Ishikawa (cell line): ENCODE measurements around the gene GNB3.

Source experiments
- CEBPB ChIP-seq: IDR thresholded peaks from 2 replicates; pipeline ENCODE4 v1.6.1; 2012
- CREB1 ChIP-seq: IDR thresholded peaks from 2 replicates; pipeline ENCODE4 v1.6.1; 2012; ENCODE audit warnings: low read depth
- EGR1 ChIP-seq: IDR thresholded peaks from 2 replicates; pipeline ENCODE4 v1.6.1; 2012
- EP300 ChIP-seq: IDR thresholded peaks from 2 replicates; pipeline ENCODE4 v1.6.1; 2012; ENCODE audit warnings: borderline replicate concordance
- FOXM1 ChIP-seq: IDR thresholded peaks from 2 replicates; pipeline ENCODE4 v1.6.1; 2012; ENCODE audit warnings: low read depth, borderline replicate concordance
- NFIC ChIP-seq: IDR thresholded peaks from 2 replicates; pipeline ENCODE4 v1.6.1; 2012
- RAD21 ChIP-seq: IDR thresholded peaks from 2 replicates; pipeline ENCODE4 v1.6.1; 2012; ENCODE audit warnings: low read depth
- TAF1 ChIP-seq: IDR thresholded peaks from 2 replicates; pipeline ENCODE4 v1.6.1; 2012; ENCODE audit warnings: low read depth, mild to moderate bottlenecking
- TCF12 ChIP-seq: IDR thresholded peaks from 2 replicates; pipeline ENCODE4 v1.6.1; 2012; ENCODE audit warnings: low read depth
- TEAD4 ChIP-seq: IDR thresholded peaks from 2 replicates; pipeline ENCODE4 v1.6.1; 2012
- YY1 ChIP-seq: IDR thresholded peaks from 2 replicates; pipeline ENCODE4 v1.6.1; 2012; ENCODE audit warnings: low read depth
- ZBTB7A ChIP-seq: IDR thresholded peaks from 2 replicates; pipeline ENCODE4 v1.6.1; 2012; ENCODE audit warnings: low read depth
- TF ChIP-seq, protein P1 (sequence below): IDR thresholded peaks from 2 replicates; pipeline ENCODE4 v1.6.1; 2012
- TF ChIP-seq, protein P2 (sequence below): IDR thresholded peaks from 2 replicates; pipeline ENCODE4 v1.6.1; 2012
- TF ChIP-seq, protein P3 (sequence below): IDR thresholded peaks from 2 replicates; pipeline ENCODE4 v1.6.1; 2012; ENCODE audit warnings: low read depth, mild to moderate bottlenecking

GNB3 gene

GRCh38 chr12:6854036-6854435 lies 13.3 kb downstream of the GNB3 start:
- TF ChIP-seq FOXM1 (no peak), TEAD4 (no peak), RAD21 (no peak), EGR1 (no peak), CREB1 (no peak), TCF12 (no peak), EP300 (no peak), YY1 (no peak), ZBTB7A (no peak), NFIC (no peak), CEBPB (no peak), TAF1 (no peak)
- TF ChIP-seq, protein P1, sequence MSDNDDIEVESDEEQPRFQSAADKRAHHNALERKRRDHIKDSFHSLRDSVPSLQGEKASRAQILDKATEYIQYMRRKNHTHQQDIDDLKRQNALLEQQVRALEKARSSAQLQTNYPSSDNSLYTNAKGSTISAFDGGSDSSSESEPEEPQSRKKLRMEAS, result no peak
- TF ChIP-seq, protein P2, sequence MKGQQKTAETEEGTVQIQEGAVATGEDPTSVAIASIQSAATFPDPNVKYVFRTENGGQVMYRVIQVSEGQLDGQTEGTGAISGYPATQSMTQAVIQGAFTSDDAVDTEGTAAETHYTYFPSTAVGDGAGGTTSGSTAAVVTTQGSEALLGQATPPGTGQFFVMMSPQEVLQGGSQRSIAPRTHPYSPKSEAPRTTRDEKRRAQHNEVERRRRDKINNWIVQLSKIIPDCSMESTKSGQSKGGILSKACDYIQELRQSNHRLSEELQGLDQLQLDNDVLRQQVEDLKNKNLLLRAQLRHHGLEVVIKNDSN, result no peak
- TF ChIP-seq, protein P3, sequence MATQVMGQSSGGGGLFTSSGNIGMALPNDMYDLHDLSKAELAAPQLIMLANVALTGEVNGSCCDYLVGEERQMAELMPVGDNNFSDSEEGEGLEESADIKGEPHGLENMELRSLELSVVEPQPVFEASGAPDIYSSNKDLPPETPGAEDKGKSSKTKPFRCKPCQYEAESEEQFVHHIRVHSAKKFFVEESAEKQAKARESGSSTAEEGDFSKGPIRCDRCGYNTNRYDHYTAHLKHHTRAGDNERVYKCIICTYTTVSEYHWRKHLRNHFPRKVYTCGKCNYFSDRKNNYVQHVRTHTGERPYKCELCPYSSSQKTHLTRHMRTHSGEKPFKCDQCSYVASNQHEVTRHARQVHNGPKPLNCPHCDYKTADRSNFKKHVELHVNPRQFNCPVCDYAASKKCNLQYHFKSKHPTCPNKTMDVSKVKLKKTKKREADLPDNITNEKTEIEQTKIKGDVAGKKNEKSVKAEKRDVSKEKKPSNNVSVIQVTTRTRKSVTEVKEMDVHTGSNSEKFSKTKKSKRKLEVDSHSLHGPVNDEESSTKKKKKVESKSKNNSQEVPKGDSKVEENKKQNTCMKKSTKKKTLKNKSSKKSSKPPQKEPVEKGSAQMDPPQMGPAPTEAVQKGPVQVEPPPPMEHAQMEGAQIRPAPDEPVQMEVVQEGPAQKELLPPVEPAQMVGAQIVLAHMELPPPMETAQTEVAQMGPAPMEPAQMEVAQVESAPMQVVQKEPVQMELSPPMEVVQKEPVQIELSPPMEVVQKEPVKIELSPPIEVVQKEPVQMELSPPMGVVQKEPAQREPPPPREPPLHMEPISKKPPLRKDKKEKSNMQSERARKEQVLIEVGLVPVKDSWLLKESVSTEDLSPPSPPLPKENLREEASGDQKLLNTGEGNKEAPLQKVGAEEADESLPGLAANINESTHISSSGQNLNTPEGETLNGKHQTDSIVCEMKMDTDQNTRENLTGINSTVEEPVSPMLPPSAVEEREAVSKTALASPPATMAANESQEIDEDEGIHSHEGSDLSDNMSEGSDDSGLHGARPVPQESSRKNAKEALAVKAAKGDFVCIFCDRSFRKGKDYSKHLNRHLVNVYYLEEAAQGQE, result no peak

DNA sequence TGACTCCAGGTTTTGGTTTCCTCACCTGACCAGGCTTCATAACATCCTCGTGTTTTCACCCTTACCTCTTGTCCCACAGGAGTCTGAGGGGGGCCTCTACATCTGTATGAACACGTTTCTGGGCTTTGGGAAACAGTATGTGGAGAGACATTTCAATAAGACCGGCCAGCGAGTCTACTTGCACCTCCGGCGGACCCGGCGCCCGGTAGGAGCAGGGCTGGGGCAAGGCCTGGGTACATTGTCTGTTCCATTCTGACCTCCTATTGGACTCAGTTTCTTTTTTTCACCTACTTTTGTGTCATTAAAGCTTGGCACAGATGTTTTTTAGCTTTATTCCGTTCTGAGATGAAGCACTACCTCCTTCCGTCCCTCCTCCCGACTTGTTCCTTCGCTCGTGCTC lies 14.6 kb downstream of the GNB3 start:
- TF ChIP-seq, protein P1, result no peak
- TF ChIP-seq, protein P2, result no peak

- TF ChIP-seq CREB1 (no peak), NFIC (no peak), YY1 (no peak), TCF12 (no peak), RAD21 (no peak), TAF1 (no peak), EGR1 (no peak), EP300 (no peak), ZBTB7A (no peak), TEAD4 (no peak), FOXM1 (no peak), CEBPB (no peak)
- TF ChIP-seq, protein P2, result no peak
- TF ChIP-seq, protein P3, result no peak
- TF ChIP-seq, protein P1, result no peak
Measured at GRCh38 chr12:6858799-6859198, 18.1 kb downstream of the GNB3 start.

DNA sequence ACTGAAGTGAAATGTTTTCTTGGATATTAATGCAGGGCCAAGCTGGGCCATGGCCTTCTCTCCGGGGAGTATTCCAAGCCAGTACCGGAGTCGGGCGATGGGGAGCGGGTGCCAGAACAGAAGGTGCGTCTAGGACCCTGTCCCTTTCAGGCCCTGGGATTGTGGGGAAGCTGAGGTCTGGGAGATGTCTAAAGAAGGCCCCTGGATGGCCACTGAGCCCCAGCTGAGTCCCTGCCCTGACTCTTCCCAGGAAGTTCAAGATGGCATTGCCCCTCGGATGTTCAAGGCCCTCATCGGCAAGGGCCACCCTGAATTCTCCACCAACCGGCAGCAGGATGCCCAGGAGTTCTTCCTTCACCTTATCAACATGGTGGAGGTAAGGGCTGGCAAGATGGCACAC lies 19.4 kb downstream of the GNB3 start:
- TF ChIP-seq RAD21, result no peak
- no peak for TF ChIP-seq NFIC
- no peak for TF ChIP-seq ZBTB7A
- no peak for TF ChIP-seq TCF12
- no peak for TF ChIP-seq CEBPB
- TF ChIP-seq CREB1, result no peak
- TF ChIP-seq, protein P2, result no peak
- TF ChIP-seq, protein P1, result no peak
- TF ChIP-seq TAF1, result no peak
- TF ChIP-seq EGR1, result no peak
- TF ChIP-seq, protein P3, result no peak
- no peak for TF ChIP-seq TEAD4
- no peak for TF ChIP-seq FOXM1
- no peak for TF ChIP-seq YY1
- TF ChIP-seq EP300, result no peak
